Activated gamma-delta T cell (primary cell): ENCODE data around the gene ARL3.
"Not testable (repeated sequence)": the region's sequence is repeated elsewhere in the genome, so short reads cannot be mapped to it uniquely, and the experiment has no call there.

Experiments
- DNase-seq: peaks from one replicate; lab custom pipeline; 2025; lab: John Stamatoyannopoulos, UW

Gene ARL3

GRCh38 chr10:102738692-102739121 is 24.5 kb upstream of the ARL3 start:
- DNase-seq, result no peak

DNA sequence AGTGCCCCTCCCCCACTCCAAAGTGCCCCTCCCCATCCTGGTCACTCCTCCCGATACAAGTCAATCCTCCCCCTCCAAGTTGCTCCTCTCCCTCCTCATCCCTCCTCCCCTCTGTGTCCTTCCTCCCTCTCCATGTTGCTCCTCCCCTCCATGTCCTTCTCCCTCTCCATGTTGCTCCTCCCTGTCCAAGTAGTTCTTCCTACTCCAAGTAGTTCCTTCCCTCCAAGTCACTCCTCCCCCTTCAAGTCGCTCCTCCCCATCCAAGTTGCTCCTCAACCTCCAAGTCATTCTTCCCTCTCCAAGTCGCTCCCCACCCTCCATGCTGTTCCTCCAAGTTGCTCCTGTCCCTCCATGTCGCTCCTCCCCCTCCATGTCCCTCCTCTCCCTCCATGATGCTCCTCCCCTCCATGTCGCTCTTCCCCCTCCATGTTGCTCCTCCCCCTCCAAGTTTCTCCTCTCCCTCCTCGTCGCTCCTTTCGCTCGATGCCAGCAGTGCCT is 20.9 kb upstream of the ARL3 start:
- no peak for DNase-seq

GRCh38 chr10:102732661-102733060 is 18.5 kb upstream of the ARL3 start:
- DNase-seq, result no peak

GRCh38 chr10:102731222-102731800 is 17.1 kb upstream of the ARL3 start:
- DNase-seq, result no peak

DNA sequence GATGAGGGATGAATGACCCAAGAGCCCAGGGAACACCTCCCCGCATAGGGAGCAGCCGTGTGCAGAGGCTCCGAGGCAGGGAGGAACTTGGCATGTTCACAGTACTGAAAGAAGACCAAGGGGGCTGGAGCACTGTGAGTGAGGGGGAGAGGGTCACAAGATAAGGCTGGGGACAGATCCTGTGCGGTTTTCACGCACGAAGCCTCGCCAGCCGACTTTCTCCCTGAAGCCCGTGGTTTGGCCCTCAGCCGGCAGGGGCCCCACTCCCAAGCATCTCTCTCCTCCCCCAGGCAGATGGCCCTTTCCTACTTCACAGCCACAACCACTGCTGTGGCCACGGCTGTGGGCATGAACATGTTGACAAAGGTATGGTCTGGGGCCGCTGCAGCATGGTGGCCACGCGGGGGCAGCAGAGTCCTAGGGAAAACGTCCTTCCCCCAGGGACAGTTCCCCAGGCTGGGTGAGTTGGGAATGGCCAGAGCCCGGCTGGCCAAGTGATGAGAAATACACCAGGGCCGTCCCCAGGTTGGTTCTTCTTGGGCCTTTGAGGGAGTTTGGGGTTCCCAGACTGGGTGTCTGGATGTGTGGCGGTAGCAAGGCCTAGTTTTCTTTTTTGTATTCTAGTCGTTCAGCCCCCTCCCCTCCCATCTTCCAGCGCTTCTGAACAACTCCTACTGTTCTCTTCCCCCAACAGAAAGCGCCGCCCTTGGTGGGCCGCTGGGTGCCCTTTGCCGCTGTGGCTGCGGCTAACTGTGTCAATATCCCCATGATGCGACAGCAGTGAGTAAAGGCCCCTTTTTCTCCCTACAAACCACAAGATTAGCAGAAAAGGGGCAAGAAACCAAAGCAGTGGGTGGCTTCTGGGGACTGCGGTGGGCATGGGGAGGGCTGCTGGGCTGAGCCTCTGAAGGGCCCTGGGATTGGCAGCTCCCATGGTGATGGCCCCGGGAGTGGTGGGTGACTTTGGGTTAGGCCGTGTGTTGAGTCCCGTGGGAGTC is 15.1 kb upstream of the ARL3 start:
- DNase-seq, result no peak

GRCh38 chr10:102727037-102727818 is 13.0 kb upstream of the ARL3 start:
- no peak for DNase-seq

DNA sequence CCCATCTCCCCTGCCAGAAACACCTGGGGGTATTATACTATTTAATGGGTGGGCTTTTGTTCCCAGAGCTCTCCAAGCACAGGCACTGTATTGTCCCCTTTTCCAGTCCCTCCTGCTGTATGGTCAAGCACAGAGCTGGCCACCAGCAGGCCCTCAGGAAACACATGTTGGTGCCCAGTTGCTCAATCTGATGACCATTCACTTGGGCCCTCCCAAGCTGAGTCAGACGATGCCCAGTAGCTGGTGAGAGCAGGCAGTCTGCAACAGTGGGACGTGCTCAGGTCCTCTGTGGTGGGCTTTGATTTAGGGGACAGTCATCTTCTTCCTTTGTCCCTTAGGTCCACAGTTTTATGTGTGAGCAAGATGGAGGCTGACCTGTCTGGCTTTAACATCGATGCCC is 12.1 kb upstream of the ARL3 start:
- no peak for DNase-seq

- no peak for DNase-seq
These were observed 9.8 kb upstream of the ARL3 start for GRCh38 chr10:102723989-102724388.

DNA sequence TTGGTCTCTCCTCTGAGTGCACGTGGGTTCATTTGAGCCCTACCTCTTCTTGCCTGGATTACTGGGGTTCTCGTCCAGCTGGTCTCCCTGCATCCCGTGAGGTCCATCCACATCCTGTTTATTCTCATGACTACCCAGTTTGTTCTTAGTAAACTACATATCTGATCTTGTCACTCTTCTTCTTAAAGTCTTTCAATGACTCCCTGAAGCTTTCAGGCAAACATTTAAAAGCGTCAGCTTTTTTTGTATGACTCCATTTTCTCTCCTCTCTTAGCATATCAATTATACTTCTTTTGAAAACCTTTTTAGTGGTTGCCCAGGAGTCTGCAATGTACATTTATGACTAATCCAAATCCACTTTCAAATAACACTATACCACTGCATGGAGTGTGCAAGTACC is 7.8 kb upstream of the ARL3 start:
- no peak for DNase-seq

DNA sequence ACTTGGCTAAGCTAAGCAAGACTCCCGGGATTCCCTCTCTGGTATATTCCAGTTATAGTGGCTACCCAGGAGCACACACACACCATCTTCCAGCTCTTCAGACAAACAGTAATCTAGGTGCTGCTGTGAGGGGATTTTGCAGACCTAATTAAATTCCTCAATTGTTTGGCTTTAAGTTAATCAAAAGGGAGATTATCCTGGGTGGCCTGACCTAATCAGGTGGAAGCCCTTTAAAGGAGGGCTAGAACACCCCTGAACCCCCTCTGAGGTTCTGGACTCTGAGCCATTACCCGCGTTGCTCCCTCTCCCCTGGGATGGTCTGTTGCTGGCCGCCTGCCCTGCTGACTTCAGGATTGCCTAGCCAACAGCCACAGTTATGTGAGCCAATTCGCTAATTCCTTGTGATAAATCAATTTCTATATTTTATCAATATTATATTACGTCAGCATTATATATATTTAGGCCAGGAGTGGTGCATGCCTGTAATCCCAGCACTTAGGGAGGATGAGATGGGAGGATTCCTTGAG is 6.6 kb upstream of the ARL3 start:
- no peak for DNase-seq

- DNase-seq, result no peak
These were observed 6.1 kb upstream of the ARL3 start for GRCh38 chr10:102720337-102720736.

GRCh38 chr10:102718220-102718619 is 4.0 kb upstream of the ARL3 start:
- no peak for DNase-seq

DNA sequence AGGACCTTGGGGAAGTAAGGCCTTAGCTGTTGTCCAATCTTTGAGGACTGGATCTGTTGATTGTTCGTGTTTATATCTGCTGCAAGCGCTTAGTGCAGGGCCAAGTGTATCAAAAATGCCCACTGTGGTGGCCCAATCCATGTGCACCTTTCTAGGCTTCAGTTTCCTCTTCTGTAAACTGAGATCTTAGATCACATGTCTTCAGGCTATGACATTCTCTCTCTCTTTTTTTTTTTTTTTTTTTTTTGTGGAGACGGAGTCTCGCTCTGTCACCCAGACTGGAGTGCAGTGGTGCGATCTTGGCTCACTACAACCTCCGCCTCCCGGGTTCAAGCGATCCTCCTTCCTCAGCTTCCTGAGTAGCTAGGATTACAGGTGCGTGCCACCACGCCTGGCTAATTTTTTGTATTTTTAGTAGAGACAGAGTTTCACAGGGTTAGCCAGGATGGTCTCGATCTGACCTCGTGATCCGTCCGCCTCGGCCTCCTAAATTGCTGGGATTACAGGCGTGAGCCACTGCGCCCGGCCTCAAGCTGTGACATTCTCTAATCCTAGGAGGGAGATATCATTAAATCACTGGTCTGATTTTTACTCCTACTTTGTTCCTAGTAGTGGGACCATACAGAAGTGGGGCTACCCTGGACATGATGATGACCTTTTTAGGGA is 2.8 kb upstream of the ARL3 start:
- DNase-seq, result not testable (repeated sequence)

DNA sequence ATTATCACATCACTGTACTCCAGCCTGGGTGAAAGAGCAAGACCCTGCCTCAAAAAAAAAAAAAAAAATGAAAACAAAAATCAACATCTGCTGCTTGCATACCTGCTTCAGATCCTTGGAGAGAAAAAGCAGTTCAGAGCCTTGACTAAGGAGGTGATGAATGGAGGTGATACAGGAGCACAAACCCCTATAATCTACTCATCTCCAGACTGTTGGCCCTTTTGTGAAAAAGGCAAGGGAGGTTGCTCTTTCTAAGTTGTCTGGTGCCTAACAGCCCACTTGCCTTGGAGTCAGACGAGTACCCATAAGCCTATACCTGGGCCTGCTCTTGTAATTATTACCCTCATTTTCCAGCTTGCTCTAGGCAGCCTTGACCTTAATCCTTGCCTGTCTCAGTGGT is 1.7 kb upstream of the ARL3 start:
- no peak for DNase-seq

GRCh38 chr10:102714621-102715455 is 641 bp upstream of the ARL3 start, which contains the start of gene SFXN2:
TSS of gene SFXN2 (plus strand) at chr10:102714636. CDS start at chr10:102726637, 12,001 bp downstream.
- DNase-seq, result no peak

DNA sequence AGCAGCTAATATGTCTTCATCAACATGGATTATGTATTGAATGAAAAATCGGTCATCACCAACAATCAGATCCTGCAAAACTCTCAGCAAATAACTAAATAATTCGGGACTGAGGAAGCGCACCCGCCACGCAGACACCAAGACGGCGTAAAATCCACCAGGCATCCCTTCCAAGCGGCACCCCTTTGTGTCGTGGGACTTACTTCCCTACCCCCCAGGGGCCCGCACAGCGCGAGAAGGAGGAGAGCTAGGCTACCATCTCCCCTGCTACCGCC is 721 bp downstream of the ARL3 start:
- peak; percentile 40 for DNase-seq

DNA sequence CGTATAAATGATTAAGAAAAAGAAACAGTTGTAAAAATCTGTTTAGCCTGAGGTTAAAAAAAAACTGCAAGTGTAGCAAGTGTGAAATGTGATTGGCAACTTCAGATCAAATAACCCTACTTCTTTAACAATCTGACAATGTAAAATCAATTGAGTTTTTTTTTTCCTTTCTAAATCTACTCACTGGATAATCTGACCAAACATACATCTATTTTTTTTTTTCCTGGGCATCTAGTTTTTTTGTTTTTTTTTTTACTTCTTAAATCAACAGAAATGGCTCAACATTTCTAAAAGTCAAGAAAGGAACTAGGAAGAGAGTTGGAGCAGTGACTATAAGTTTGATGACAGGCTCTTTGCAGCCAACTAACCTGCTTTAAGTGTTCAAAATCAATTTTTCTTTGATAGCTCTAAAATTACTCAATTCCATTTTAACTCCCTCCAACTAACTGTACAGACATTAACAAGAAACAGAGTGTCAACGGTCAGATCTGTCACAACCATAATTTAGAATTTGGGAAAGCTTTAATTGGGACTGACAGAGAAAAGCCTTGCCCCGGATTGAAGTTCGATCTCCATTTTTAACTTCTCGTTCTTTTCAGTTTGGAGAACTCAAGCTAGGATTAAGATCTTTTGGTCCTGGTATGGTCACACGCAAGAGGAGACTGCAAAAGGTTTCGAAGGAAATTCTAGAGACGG is 1.2 kb downstream of the ARL3 start:
- no peak for DNase-seq

DNA sequence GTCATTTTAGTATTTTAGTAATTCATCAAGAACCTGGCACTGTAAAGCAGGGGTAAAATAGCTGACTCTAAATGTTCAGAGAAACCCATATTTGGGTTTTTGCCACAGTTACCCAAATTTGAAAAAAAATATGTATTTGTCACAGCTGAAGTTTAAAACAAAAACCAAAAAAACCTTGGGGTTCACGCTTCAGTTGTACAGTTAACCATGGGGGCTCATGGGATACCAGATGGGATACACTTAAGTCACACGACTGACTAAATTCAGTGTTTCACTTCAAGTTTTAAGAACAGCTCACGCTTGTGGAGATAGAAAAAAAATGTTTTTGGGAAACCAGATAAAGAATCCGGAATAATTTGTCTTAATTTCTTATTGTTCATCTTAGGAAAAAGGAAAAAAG is 2.1 kb downstream of the ARL3 start:
- DNase-seq, result no peak

DNA sequence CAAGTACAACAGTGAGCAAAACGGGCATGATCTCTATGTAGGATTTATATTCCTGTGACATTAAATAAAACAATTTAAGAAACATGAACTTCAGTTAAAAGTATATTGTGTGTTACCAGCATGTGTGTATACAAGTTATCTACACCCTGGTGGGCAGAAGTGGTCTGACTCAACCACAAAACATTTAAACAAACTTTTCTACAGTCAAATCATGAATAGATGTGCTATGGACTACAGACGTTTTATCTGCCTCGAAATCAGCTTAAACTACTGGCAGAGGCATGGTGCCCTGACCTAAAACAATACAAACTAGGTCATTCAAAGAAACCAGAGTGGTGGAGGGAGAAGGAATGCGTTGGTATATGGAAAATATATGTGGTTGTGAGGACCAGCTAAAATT is 3.6 kb downstream of the ARL3 start:
- DNase-seq, result no peak

DNA sequence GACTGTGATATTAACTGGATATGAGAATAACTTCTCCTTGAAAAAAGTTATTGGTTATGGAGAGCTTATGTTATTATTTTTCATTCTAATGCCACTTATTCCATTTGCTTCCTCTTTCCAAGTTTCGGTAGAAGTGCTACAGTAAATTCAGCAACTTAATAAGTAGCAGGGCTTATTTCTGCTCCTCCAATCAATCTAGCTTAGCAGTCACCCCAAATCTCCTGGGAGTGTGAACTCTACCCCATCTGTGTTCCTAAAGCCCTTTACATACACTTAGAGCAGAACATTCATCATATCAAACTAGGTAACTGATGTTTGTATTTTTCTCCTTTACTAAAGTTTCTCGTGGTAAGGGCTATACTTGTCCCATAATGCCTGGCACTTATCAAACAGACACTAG is 8.7 kb downstream of the ARL3 start:
- DNase-seq, result no peak
